Measurements from ENCODE around the gene ARHGEF11.

DNA sequence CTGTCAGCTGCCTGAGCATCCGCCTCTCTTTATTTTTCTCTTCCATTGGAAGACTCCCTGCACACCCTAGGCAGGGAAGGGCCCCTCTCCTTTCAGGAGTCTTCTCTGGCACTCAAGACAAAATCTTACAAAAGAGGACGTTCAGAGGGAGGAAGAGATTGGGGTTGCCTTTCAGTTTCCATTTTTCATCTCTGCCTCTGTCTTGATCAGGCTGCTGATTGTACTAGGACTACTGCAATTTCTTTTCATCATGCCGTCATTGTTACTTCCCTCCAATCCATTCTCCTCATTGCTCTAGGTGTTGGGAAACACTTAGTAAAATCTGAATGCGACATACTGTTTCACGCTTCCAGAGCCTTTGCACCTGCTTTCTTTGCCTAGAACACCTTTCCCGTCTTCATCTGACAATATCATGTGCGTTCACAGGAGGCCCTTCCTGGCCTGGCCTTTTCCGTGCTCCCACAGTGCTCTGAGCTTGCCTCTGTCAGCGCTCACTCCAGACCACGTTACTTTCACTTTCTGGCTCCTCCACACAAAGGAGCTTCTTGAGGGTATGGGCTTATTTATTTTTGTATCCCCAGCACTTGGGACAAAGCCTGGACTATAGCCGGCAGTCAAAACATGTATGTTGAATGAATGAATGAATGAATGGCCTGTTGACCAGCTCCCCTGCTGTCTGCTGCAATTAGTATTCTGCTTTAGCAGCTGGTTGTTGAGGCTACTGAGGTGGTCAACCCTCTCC lies 114.2 kb downstream of the ARHGEF11 start:
- TF ChIP-seq, protein P1, sequence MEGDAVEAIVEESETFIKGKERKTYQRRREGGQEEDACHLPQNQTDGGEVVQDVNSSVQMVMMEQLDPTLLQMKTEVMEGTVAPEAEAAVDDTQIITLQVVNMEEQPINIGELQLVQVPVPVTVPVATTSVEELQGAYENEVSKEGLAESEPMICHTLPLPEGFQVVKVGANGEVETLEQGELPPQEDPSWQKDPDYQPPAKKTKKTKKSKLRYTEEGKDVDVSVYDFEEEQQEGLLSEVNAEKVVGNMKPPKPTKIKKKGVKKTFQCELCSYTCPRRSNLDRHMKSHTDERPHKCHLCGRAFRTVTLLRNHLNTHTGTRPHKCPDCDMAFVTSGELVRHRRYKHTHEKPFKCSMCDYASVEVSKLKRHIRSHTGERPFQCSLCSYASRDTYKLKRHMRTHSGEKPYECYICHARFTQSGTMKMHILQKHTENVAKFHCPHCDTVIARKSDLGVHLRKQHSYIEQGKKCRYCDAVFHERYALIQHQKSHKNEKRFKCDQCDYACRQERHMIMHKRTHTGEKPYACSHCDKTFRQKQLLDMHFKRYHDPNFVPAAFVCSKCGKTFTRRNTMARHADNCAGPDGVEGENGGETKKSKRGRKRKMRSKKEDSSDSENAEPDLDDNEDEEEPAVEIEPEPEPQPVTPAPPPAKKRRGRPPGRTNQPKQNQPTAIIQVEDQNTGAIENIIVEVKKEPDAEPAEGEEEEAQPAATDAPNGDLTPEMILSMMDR (conservative IDR thresholded peaks at IDR 0.05), result no peak
- TF ChIP-seq EZH2 (IDR thresholded peaks at IDR 0.05; ENCODE audit: low read depth), result no peak
